Measurements from ENCODE around the gene CACNA1E. TPM values are rescaled to one million over a fixed set of nuclear protein-coding genes. Genes with fewer than 3 reads are reported as not detected.
A peak's percentile ranks its signal among the peaks of the same experiment; 100 is the strongest.

Gene CACNA1E
- total RNA-seq, 4 donors from 2014 or later: 0.19 to 1.3 (median 0.44) TPM; not detected in 1

- no peak for TF ChIP-seq CTCF (IDR thresholded peaks at IDR 0.05)
- no peak for DNase-seq (ENCODE audit: low spot score)
- no peak for ATAC-seq (ENCODE audit: low FRiP score)
Observed at GRCh38 chr1:181501612-181502011, 18.3 kb downstream of the CACNA1E start.

- peak; percentile 85 for ATAC-seq (ENCODE audit: low FRiP score)
- no peak for DNase-seq (ENCODE audit: low spot score)
- TF ChIP-seq CTCF (IDR thresholded peaks at IDR 0.05): no peak
Observed at GRCh38 chr1:181503171-181503810, 20.0 kb downstream of the CACNA1E start.

- ATAC-seq (ENCODE audit: low FRiP score) (no peak), DNase-seq (ENCODE audit: low spot score) (no peak)
- no peak for TF ChIP-seq CTCF (IDR thresholded peaks at IDR 0.05)
Observed at GRCh38 chr1:181504399-181504842, 21.1 kb downstream of the CACNA1E start.

- ATAC-seq (ENCODE audit: low FRiP score): no peak
- TF ChIP-seq CTCF (IDR thresholded peaks at IDR 0.05): no peak
- no peak for DNase-seq (ENCODE audit: low spot score)
Observed at GRCh38 chr1:181506563-181507353, 23.4 kb downstream of the CACNA1E start.

GRCh38 chr1:181508486-181509165 lies 25.3 kb downstream of the CACNA1E start:
- no peak for DNase-seq (ENCODE audit: low spot score)
- no peak for TF ChIP-seq CTCF (IDR thresholded peaks at IDR 0.05)
- ATAC-seq (ENCODE audit: low FRiP score): no peak

GRCh38 chr1:181513786-181514297 lies 30.5 kb downstream of the CACNA1E start:
- no peak for TF ChIP-seq CTCF (IDR thresholded peaks at IDR 0.05)
- ATAC-seq (ENCODE audit: low FRiP score): no peak
- DNase-seq (ENCODE audit: low spot score): no peak
